ENCODE measurements around the gene OPTC.

GRCh38 chr1:203503836-203504235 is 9.9 kb downstream of the OPTC start:
- no peak for TF ChIP-seq CTCF (conservative IDR thresholded peaks at IDR 0.05; ENCODE audit: low read length)
- no peak for TF ChIP-seq EZH2phosphoT487 (IDR thresholded peaks at IDR 0.05; ENCODE audit: borderline replicate concordance)
